Loucy (cell line): ENCODE measurements around the gene GUCY1A1.

ENCODE experiments used
- H2AFZ ChIP-seq: fragments of 200-600 bp; sonication (generic); 2 replicates; pipeline ENCODE4 v1.6.0; 2016; ENCODE audit warnings: antibody characterized with exemption, mild to moderate bottlenecking, low read length, moderate library complexity
- H3F3A ChIP-seq: fragments of 200-600 bp; 2 replicates; pipeline ENCODE4 v1.6.0; 2016; ENCODE audit warnings: antibody characterized with exemption, low read depth, mild to moderate bottlenecking
- H3K27me3 ChIP-seq: fragments of 200-600 bp; sonication (generic); 2 replicates; pipeline ENCODE4 v1.6.1; 2014; ENCODE audit warnings: low read length, mild to moderate bottlenecking; ENCODE audit not compliant: insufficient read depth, poor library complexity, severe bottlenecking
- H3K36me3 ChIP-seq: fragments of 200-600 bp; sonication (generic); 2 replicates; pipeline ENCODE4 v1.6.1; 2016; ENCODE audit warnings: low read length; ENCODE audit not compliant: insufficient read depth
- H3K4me1 ChIP-seq: fragments of 200-600 bp; sonication (generic); 2 replicates; pipeline ENCODE4 v1.5.1; 2014; ENCODE audit warnings: low read length, mild to moderate bottlenecking; ENCODE audit not compliant: insufficient read depth, poor library complexity, severe bottlenecking
- H3K4me2 ChIP-seq: fragments of 200-600 bp; sonication (generic); 2 replicates; pipeline ENCODE4 v1.6.0; 2014; ENCODE audit warnings: antibody characterized with exemption, low read length, low read depth, mild to moderate bottlenecking; ENCODE audit not compliant: poor library complexity, severe bottlenecking
- H3K4me3 ChIP-seq: fragments of 200-600 bp; sonication (generic); 2 replicates; pipeline ENCODE4 v1.5.1; 2014; ENCODE audit warnings: low read length, mild to moderate bottlenecking, mixed read lengths; ENCODE audit not compliant: poor library complexity, severe bottlenecking
- H3K79me2 ChIP-seq: fragments of 200-600 bp; sonication (generic); 2 replicates; pipeline ENCODE4 v1.6.1; 2014; ENCODE audit warnings: low read length; ENCODE audit not compliant: insufficient read depth
- H3K9ac ChIP-seq: fragments of 200-600 bp; sonication (generic); 2 replicates; pipeline ENCODE4 v1.6.0; 2014; ENCODE audit warnings: mild to moderate bottlenecking, low read depth, low read length, moderate library complexity; ENCODE audit not compliant: poor library complexity, severe bottlenecking
- H3K9me2 ChIP-seq: fragments of 200-600 bp; sonication (generic); replicated peaks from 2 replicates; pipeline ENCODE4 v1.6.1; 2016; ENCODE audit warnings: low read depth, low read length, mixed read lengths
- H3K9me3 ChIP-seq: fragments of 200-600 bp; sonication (generic); 2 replicates; pipeline ENCODE4 v1.6.1; 2014; ENCODE audit warnings: mild to moderate bottlenecking, antibody characterized with exemption, low read length, low read depth; ENCODE audit not compliant: insufficient read depth
- H4K20me1 ChIP-seq: fragments of 200-600 bp; sonication (generic); 2 replicates; pipeline ENCODE4 v1.6.0; 2014; ENCODE audit warnings: antibody characterized with exemption, low read length, mild to moderate bottlenecking; ENCODE audit not compliant: insufficient read depth, poor library complexity, severe bottlenecking
- EZH2phosphoT487 ChIP-seq: fragments of 200-600 bp; IDR thresholded peaks from 2 replicates; pipeline ENCODE4 v1.6.1; 2018; ENCODE audit warnings: antibody characterized with exemption, mild to moderate bottlenecking, moderate library complexity, borderline replicate concordance
- TF ChIP-seq, protein P1 (sequence below): fragments of 200-600 bp; sonication (generic); conservative IDR thresholded peaks from 2 replicates; pipeline ENCODE4 v1.5.1; 2014; ENCODE audit warnings: mild to moderate bottlenecking, antibody characterized with exemption, low read length

The GUCY1A1 gene

DNA sequence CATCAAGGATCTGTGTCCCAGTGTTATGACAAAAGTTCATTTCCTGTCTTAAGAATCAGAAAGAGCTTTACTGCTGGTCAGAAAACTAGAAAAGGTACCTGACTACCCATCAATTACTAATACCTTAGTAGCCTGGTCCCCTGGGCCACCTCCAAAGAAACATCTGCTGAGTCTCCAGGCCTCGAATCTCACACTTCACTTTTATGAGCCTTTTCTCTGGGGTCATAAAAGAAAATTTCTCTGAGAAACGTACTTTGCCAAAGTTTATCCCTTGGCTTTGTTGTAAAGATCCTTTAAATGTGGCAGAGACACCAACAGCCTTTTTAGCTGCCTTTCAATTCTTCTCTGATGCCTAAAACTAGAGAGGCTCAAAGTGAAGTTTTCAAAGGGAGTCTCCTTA is 17.8 kb downstream of the GUCY1A1 start:
- peak overlapping the region; percentile 29; the same call in 1 of the 2 replicates for H2AFZ ChIP-seq
- H3K9me3 ChIP-seq = no peaks in the 10 kb centered on the region

DNA sequence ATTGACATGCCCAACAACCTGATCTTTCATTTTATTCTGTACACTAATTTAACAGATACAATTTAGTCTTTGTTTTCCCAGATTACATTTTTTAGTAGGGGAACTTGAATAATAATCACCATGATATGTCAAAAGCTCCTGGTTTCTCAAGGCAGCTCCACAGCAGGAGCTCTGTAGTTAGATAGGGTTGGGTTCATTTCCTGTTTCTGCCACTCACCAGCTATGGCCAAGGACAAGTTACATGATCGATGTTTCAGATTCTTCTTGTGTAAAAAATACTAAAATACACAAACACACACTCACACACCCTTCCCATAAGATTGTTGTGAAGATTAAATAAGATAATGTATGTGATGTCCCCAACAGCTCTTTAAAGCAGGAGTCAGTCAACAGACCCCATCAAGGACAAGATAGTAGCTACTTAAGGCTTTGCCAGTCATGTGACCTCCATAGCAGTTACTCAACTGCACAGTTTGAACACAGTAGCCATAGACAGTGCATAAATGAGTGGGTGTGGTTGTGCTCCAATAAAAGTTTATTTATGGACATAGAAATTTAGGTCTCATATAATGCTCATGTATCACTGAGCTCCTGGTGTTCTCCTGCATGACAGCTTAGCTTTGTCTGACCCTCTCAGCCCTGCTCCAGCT is 18.4 kb downstream of the GUCY1A1 start:
- peak overlapping the region; percentile 11 for H3K9ac ChIP-seq
- H2AFZ ChIP-seq = peak overlapping the region; percentile 29; the same call in 1 of the 2 replicates
- no peaks in the 10 kb centered on the region for H4K20me1 ChIP-seq
- H3K9me3 ChIP-seq = no peaks in the 10 kb centered on the region
- H3K27me3 ChIP-seq = no peaks in the 10 kb centered on the region
- peak overlapping the region; percentile 63 for H3K4me2 ChIP-seq
- H3K9me2 ChIP-seq = no peaks in the 10 kb centered on the region
- H3K4me1 ChIP-seq = peaks cover 41% of the 10 kb centered on the region
- peaks cover 18% of the 10 kb centered on the region for H3K79me2 ChIP-seq
- TF ChIP-seq, protein P1, sequence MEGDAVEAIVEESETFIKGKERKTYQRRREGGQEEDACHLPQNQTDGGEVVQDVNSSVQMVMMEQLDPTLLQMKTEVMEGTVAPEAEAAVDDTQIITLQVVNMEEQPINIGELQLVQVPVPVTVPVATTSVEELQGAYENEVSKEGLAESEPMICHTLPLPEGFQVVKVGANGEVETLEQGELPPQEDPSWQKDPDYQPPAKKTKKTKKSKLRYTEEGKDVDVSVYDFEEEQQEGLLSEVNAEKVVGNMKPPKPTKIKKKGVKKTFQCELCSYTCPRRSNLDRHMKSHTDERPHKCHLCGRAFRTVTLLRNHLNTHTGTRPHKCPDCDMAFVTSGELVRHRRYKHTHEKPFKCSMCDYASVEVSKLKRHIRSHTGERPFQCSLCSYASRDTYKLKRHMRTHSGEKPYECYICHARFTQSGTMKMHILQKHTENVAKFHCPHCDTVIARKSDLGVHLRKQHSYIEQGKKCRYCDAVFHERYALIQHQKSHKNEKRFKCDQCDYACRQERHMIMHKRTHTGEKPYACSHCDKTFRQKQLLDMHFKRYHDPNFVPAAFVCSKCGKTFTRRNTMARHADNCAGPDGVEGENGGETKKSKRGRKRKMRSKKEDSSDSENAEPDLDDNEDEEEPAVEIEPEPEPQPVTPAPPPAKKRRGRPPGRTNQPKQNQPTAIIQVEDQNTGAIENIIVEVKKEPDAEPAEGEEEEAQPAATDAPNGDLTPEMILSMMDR = no peak
- no peak for TF ChIP-seq EZH2phosphoT487
- no peaks in the 10 kb centered on the region for H3F3A ChIP-seq
- peak overlapping the region; percentile 24 for H3K4me3 ChIP-seq
- H3K36me3 ChIP-seq = no peaks in the 10 kb centered on the region

More for the DNA sequence above, 17.8 kb downstream of the GUCY1A1 start:
- Histone ChIP-seq H3K27me3 (no peaks in the 10 kb centered on the region), H3K36me3 (no peaks in the 10 kb centered on the region), H3K9ac (peak overlapping the region; percentile 11), H3K4me2 (peak overlapping the region; percentile 63), H3K4me1 (peaks cover 45% of the 10 kb centered on the region), H4K20me1 (no peaks in the 10 kb centered on the region), H3F3A (no peaks in the 10 kb centered on the region), H3K9me2 (no peaks in the 10 kb centered on the region), H3K79me2 (peaks cover 21% of the 10 kb centered on the region), H3K4me3 (peak overlapping the region; percentile 24)
- no peak for TF ChIP-seq EZH2phosphoT487
- TF ChIP-seq, protein P1 = no peak

DNA sequence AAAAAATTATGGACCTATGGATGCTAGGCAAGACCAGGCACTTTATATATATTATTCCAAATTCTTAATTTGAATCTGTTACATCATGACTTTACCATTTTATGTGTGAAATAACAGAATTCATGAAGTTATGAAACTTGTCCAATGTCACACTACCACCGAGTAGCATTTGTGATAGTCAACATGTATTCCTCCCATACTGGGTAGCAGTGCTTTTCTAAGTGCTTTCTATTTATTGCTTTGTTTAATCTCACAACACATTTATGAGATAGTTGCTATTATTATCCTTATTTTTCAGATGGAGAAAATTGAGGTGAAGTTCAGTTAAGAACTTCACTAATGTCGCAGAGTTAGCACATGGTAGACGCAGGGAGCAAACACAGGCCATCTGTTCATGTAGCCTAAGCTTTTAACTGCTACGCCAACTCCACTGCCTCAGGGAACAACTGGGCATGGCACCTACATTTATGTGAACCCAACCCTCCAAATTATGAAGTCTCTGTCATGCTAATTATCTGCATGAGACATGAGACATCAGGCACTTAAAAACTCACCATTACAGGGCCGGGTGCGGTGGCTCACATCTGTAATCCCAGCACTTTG is 20.8 kb downstream of the GUCY1A1 start:
- no peak overlapping the region for H2AFZ ChIP-seq
- no peaks in the 10 kb centered on the region for H3K9me3 ChIP-seq
- H3K4me3 ChIP-seq = no peak overlapping the region
- no peak for TF ChIP-seq EZH2phosphoT487
- TF ChIP-seq, protein P1 = no peak
- H3K79me2 ChIP-seq = peaks cover 12% of the 10 kb centered on the region; the same call in 1 of the 2 replicates
- no peak overlapping the region for H3K9ac ChIP-seq
- H3K36me3 ChIP-seq = no peaks in the 10 kb centered on the region
- peaks cover 26% of the 10 kb centered on the region for H3K4me1 ChIP-seq
- no peak overlapping the region for H3K4me2 ChIP-seq
- no peaks in the 10 kb centered on the region for H3K27me3 ChIP-seq
- H3F3A ChIP-seq = no peaks in the 10 kb centered on the region
- no peaks in the 10 kb centered on the region for H4K20me1 ChIP-seq
- H3K9me2 ChIP-seq = no peaks in the 10 kb centered on the region
